ENCODE results near the gene IPO9.
"Not testable (repeated sequence)": the region's sequence is repeated elsewhere in the genome, so short reads cannot be mapped to it uniquely, and the experiment has no call there.

The IPO9 gene

GRCh38 chr1:201848230-201848629 lies 19.3 kb downstream of the IPO9 start:
- DNase-seq (ENCODE audit: low read depth, low spot score), result no peak

- no peak for DNase-seq (ENCODE audit: low read depth, low spot score)
These were observed 20.6 kb downstream of the IPO9 start for GRCh38 chr1:201849372-201850052.

DNA sequence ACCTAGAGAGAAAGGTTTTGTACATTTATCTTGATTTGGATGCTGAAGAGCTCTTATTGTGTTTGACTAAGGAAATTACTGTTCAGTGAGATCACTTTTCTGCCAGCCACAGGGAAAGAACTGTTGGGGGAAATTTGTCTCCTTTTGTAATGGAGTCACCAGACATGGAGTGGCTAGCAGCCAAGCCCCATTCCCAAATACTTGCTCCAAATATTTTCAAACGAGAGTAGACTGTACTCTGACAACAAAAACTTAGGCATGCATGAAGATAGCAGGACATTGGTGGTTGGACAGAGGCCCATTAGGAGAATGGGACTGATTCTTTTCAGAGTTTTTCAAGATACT lies 21.1 kb downstream of the IPO9 start:
- no peak for DNase-seq (ENCODE audit: low read depth, low spot score)

- no peak for DNase-seq (ENCODE audit: low read depth, low spot score)
These were observed 23.0 kb downstream of the IPO9 start for GRCh38 chr1:201851949-201852348.

GRCh38 chr1:201856722-201857121 lies 27.8 kb downstream of the IPO9 start:
- DNase-seq (ENCODE audit: low read depth, low spot score), result not testable (repeated sequence)

DNA sequence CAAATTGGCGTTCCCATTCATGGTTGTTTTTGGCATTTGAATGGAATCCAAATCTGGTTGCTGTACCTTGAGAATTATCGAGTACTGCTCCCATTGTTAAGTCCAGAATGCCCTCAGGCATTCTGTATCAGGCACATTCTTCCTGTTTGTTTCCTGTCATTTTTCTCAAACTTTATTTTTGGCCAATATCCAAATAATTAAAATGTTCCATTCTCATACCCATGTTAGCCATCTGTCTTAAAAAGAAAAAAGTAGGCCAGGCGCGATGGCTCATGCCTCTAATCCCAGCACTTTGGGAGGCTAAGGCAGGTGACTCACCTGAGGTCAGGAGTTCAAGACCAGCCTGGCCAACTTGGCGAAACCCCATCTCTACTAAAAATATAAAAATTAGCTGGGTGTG lies 30.5 kb downstream of the IPO9 start:
- DNase-seq (ENCODE audit: low read depth, low spot score), result no peak

- DNase-seq (ENCODE audit: low read depth, low spot score), result no peak
These were observed 32.5 kb downstream of the IPO9 start for GRCh38 chr1:201861448-201861847.

DNA sequence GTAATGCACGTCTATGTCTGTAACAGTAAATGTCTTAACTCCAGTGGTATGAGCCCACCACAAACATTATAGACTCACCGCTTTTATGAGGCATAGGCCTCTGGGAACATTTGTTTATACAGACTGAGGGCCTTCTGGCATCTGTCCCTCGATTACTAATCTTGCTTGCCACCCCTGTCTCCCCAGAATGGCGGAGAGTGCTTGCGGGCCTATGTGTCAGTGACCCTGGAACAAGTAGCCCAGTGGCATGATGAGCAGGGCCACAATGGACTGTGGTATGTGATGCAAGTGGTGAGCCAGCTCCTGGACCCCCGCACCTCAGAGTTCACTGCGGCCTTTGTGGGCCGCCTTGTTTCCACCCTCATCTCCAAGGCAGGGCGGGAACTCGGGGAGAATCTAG lies 41.4 kb downstream of the IPO9 start:
- DNase-seq (ENCODE audit: low read depth, low spot score), result no peak

GRCh38 chr1:201874672-201875071 lies 45.7 kb downstream of the IPO9 start:
- DNase-seq (ENCODE audit: low read depth, low spot score), result no peak

GRCh38 chr1:201876148-201876818 lies 47.3 kb downstream of the IPO9 start:
- no peak for DNase-seq (ENCODE audit: low read depth, low spot score)

GRCh38 chr1:201877877-201878401 lies 49.0 kb downstream of the IPO9 start:
- DNase-seq (ENCODE audit: low read depth, low spot score), result peak; percentile 44

GRCh38 chr1:201880928-201881571 lies 52.1 kb downstream of the IPO9 start:
- no peak for DNase-seq (ENCODE audit: low read depth, low spot score)

DNA sequence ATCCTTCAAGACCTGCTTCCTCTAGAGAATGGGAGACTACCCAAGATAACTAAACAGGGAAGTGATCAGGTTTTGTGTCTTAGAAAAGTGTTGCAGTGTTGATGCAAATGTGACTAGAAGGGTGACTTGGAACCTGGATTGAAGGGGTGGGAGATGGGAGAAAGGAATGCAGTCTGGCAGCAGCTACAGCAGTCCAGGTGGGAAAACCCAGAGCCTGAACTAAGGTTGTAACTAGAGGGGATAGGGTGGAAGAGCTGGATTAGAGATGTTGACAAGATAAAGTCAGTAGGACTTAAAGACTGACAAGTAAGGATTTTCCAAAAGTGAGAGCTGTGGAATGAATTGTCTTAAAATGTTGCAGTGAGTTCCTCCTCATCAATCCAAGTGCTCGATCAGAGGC lies 52.7 kb downstream of the IPO9 start:
- DNase-seq (ENCODE audit: low read depth, low spot score), result peak; percentile 72

DNA sequence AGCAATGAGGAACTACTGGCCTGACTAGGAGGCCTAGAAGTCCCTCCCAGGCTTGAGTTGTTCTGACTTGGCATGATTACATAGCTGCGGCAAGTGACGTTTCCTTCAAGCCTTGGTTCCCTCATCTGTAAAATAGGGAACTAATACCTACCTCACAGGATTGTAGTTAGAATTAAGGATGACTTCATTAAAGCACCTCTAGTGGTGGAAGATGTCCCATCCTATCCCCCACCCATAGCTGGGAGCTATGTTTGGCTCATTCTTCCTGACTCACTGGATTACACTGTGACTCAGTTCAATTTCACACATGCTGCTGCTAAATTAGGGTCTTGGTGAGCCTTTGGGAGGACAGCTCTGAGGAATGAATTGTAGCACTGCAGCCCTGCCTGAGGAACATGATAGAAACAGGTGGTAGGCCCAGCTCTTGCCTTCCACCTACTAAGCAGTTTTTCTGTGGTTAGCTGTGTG lies 53.7 kb downstream of the IPO9 start:
- peak; percentile 49 for DNase-seq (ENCODE audit: low read depth, low spot score)

GRCh38 chr1:201883266-201883665 lies 54.3 kb downstream of the IPO9 start:
- no peak for DNase-seq (ENCODE audit: low read depth, low spot score)

DNA sequence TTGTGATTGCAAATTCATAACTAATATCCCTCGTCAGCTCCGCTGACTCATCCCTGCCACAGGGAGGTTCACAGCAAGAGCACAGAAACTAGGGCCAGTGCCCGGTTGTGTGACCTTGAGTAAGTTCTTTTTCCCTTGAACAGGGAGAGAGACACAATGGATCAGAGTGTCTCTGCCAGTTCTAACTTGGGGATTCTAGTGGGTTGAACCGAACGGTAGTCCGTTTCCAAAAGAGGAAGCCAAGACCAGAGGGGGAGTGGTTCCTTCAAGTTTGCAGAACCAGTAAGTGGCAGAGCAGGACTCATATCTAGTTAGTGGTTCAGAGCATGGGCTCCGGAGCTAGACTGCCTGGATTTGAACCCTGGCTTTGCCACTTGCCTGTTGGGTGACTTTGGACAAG lies 54.8 kb downstream of the IPO9 start:
- DNase-seq (ENCODE audit: low read depth, low spot score), result no peak

GRCh38 chr1:201884425-201884824 lies 55.5 kb downstream of the IPO9 start:
- no peak for DNase-seq (ENCODE audit: low read depth, low spot score)

DNA sequence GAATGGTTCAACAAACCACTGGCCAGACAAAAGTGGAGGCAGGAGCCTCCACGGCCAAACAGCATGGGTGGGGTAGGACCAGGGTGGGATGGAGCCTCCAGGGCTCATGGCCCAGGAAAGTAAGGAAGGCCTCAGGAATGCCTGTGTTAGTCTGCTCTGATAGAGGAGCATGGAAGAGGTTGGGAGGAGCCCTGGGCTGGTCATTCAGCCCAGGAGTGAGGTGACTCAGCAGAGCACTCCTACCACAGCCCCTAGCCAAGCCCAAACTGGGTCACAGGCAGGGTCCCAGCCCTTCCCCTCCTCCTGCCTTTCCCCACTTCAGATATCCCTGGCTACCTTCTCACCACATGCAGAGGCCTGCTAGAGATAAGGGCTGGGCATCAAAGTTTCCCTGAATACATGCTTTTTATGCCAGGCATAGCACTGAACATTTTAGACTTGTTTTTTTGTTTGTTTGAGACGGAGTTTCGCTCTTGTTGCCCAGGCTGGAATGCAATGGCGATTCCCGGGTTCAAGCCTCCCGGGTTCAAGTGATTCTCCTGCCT lies 56.6 kb downstream of the IPO9 start:
- DNase-seq (ENCODE audit: low read depth, low spot score), result peak; percentile 78

DNA sequence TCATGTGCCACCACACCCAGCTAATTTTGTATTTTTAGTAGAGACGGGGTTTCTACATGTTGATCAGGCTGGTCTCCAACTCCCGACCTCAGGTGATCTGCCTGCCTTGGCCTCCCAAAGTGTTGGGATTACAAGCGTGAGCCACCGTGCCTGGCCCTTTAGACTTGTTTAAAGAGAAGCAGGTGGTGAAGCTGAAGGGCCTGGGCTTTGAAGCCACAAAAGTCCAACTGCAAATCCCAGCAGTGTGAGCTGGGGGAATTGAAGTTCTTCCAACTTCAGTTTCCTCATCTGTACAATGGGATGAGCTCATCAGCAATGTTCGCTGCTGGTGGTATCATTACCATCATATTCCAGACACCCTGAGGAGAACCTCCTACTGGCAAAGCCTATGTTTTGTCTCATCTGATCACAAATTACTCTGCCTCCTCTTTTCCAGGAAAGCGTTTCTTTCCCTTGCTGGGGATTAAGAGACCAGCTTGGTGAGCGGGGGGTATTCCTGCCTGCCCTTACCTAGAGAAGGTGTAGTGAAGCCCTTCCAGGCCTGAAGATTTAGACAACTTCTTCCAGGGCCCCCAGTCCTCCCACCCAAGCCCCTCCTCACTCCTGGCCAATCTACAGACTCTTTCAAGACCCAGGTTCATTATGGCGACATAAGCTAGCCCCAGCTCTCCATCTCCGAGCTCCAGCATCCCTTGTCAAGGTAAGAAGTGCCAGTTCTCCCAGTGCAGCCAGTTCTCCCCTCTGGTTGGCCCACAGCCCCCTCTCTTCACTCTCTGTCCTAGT lies 57.3 kb downstream of the IPO9 start:
- DNase-seq (ENCODE audit: low read depth, low spot score), result no peak

DNA sequence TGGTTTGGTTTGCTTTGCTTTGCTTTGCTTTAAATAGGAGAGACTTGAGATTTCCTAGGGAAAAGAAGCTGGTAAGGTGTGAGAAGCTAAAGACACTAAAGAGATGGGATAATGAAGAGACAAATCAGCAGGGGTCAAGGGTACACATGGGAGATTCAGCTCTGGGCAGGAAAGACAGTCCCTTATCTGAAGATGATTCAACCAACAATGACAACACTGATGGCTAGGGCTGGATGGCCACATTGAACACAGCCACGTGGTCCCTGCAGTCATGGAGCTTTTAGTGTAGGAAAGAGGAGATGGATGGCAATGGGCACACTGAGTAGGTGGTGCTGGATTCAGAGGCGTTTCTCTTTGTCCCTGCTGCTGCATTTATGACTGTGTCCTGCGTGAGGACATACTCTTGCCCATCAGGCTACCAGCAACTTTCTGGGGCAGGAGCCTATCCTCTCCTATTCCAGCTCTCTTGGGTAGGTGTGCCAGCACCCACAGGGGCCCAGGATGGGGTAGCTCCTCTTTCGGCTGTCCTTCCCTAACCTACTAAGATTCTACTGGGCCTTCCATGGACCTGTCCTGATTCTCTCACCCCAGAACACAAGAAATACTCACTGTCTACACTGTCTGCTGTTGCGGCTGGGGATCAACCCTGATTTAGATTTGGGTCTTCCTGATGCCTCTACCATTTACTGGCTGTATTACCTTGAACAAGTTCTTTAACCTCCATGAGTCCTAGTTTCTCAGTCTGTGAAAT lies 58.3 kb downstream of the IPO9 start:
- DNase-seq (ENCODE audit: low read depth, low spot score), result no peak

Measured in ELF-1 (cell line).